Measurements from ENCODE around the gene PRDM1.

Gene PRDM1

DNA sequence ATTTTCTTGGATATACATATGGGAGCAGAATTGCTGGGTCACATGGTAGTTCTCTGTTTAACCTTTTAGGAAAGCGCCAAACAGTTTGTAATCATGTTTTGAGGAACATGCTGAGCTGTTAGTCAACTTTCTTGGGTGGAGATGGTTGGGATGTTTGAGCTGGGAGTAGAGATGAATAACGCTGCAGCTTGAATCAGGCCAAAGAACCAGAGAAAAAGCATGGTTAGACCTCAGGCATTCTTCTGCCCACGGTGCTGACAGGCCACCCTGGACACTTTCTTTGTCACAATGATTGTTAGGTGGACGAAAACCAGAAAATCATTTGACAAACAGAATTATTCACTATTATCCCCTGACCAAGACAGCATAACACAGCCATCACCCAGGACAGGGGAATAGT, 66.8 kb downstream of the PRDM1 start:
- H3K4me3 ChIP-seq (ENCODE audit: low read depth, low read length) = no peak overlapping the region
- no peak for TF ChIP-seq CTCF (IDR thresholded peaks at IDR 0.05; ENCODE audit: borderline replicate concordance, insufficient read depth, low read depth, low read length)

DNA sequence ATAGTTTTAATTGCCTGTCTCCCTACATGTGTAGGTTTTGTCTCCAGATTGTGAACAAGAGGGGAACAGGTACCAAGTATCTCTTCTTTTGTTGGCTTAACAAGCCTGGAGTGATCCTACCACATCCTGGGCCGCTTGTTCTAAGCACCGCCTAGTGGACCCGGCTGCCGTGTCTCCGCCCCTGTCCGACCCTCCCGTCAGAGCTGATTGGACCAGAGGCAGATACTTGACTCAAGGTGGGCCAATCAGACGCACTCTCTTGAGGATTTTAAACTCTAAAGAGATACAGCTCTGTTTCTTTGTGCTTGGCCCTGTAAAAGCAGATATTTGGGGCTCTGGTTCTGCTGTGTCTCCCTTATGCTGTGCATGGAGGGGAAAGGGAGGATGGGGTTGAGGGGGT, 68.2 kb downstream of the PRDM1 start:
- H3K4me3 ChIP-seq (ENCODE audit: low read depth, low read length) = no peak overlapping the region
- TF ChIP-seq CTCF (IDR thresholded peaks at IDR 0.05; ENCODE audit: borderline replicate concordance, insufficient read depth, low read depth, low read length) = no peak

DNA sequence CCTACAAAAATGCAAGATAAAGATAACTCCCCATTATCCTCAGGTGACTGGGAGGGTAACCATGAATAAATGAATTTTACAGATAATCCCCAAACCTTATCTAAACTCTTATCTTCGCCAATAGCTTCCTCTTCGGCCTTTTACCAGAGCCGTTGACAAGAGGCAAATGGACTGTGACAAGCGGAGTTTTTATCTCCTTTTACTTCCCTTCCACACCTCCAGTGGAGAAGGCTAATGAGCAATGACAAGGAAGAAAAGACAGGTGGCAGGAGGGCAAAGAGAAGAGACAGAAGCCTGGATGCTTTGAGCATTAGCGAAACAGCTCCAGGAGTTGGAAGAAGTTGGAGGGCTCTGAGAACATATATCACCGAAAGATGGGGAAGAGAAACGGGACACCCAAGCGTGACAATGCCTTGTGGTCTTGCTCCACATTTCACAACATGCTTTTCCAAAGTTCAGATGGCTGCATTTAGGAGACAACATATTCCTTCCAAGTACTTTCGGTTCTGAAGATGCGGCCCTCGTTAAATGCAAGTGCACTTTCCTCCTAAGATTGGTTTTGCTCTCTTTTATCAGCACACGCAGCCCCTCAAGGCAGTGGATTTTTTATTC, 69.2 kb downstream of the PRDM1 start:
- no peak for TF ChIP-seq CTCF (IDR thresholded peaks at IDR 0.05; ENCODE audit: borderline replicate concordance, insufficient read depth, low read depth, low read length)

GRCh38 chr6:106156413-106156812, 70.3 kb downstream of the PRDM1 start:
- TF ChIP-seq CTCF (IDR thresholded peaks at IDR 0.05; ENCODE audit: borderline replicate concordance, insufficient read depth, low read depth, low read length) = no peak
- H3K4me3 ChIP-seq (ENCODE audit: low read depth, low read length) = no peak overlapping the region

More for the DNA sequence above, 69.2 kb downstream of the PRDM1 start:
- no peak overlapping the region for H3K4me3 ChIP-seq (ENCODE audit: low read depth, low read length)

DNA sequence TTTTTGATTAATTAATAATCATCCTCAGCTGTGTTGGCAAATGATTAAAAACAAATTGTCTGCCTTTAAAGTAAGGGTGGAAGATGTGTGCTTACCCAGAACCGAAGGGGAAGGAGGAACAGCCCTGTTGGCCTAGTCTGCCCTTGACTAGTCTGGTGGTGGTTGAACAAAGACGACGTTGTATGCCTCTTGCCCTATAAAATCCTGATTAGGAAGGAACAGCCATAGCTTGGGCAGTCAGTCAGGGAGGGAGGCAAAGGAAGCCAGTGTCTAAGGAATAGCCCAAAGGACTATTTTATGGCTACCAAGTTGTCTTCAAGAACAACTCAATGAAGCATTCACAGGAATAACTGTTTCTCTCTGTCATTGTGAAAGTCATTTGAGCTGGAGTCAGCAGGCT, 70.7 kb downstream of the PRDM1 start:
- TF ChIP-seq CTCF (IDR thresholded peaks at IDR 0.05; ENCODE audit: borderline replicate concordance, insufficient read depth, low read depth, low read length) = no peak

DNA sequence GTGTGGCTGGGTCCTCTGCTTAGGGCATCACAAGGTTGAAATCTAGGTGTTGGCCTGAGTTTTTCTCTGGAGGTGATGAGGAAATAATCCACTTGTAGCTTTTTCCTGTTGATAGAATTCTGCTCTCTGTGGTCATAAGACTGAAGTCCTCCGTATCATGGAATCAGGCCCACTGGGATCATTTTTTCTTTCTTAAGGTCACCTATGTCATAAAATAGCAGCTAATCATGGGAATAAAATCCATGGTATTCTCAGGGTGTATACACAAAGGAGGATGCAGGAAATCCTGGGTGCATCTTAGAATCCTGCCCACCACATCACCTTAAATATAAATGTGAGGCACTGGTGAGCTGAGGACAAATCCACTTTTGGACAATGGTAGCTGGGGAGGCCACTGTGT, 72.7 kb downstream of the PRDM1 start:
- H3K4me3 ChIP-seq (ENCODE audit: low read depth, low read length) = no peak overlapping the region
- TF ChIP-seq CTCF (IDR thresholded peaks at IDR 0.05; ENCODE audit: borderline replicate concordance, insufficient read depth, low read depth, low read length) = no peak

More for the DNA sequence above, 70.7 kb downstream of the PRDM1 start:
- no peak overlapping the region for H3K4me3 ChIP-seq (ENCODE audit: low read depth, low read length)

All from GM12875 (cell line).